NCI-H1694 (cell line): ENCODE measurements around the gene ID1.
"Not testable (repeated sequence)": the region's sequence is repeated elsewhere in the genome, so short reads cannot be mapped to it uniquely, and the experiment has no call there.

Experiments
- DNase-seq: peaks from one replicate; lab custom pipeline; 2025; lab: John Stamatoyannopoulos, UW

The ID1 gene

DNA sequence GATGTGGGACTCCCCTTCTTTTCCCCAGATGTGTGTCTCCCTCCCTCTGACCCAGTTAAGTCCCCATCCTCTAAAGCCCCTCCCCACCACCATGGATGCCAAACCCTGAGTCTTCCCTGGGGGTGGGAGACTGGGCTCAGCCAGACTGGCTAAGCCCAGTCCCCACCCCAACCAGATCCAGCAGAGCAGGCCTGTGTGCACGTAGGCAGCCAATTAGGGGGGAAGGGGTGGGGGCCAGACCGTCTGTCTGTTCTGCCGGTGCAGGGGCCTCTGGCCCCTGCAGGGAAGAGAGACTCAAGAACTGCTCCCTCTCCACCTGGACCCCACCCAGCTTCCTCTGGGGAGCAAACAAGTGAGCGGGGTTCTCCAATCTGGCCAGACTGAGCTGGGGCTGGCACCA lies 33.2 kb downstream of the ID1 start:
- peak; percentile 24 for DNase-seq

DNA sequence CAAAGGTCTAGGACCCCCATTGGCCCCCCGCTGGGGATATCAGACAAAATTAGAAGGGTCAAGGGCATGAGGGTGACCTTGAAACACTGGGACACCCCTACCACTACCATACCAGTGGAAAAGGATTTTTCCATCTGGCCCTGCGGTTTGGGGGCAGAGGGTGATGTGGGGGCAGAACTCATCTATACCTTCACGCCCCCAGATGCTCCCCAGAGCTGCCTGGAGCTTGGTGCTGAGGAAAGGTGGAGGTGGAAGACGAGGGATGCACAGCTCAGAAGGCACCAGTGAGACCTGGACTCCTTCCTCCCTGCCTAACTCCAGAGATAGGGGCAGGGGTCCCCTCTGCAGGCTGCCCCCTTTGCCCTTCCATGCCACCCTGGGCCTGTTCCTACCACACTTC lies 33.7 kb downstream of the ID1 start:
- no peak for DNase-seq

DNA sequence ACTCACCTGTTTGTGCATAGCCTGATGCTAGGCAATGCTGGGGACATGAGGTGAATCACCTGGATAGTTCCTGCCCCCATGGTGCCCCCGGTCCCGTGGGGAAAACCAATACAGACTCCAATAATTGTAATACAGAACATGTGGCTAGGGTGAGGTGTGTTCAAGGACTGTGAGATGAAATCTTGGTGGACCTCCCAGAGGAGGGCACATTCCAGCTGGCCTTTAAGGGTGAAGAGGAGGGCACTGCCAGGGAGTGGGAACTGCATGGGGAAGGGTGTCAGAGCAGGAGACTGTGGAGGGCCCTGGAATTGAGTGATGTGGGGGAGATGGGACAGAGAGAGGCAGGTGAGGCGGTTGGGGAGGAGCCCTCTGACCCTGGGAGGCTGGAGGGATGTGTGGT lies 35.2 kb downstream of the ID1 start:
- no peak for DNase-seq

DNA sequence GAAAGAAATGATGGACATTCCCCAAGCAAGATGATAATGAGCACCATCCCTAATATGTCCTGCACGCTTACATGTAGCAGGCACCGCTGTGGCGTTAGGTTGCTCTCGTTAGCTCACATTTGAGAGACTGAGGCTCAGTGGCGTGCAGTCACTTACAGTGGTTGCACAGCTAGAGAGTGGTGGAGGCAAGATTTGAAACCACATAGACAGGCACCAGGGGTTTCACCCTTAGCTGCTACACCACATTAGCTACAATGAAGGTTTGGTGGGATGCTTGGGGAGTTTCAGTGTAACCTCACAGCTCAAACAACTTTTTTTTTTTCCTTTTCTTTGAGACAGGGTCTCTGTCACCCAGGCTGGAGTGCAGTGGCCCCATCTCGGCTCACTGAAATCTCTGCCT lies 36.3 kb downstream of the ID1 start:
- DNase-seq = no peak

DNA sequence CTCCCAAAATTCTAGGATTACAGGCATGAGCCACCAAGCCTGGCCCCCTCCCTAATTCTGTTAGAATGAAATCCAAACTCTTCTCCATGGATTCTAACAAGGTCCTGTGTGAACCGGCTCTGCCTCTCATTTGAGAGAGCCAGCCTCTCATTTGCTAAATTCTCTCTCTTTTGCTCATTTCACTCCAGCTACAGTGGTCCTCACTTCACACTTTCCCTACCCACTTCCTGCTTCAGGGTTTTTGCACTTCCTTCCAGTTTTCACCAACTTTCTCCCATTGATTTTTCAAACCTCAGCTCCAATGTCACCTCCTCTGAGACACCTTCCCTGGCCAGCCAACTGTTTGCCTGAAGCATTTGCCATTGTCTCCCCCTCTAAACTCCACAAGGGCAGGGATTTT lies 37.7 kb downstream of the ID1 start:
- DNase-seq = no peak

DNA sequence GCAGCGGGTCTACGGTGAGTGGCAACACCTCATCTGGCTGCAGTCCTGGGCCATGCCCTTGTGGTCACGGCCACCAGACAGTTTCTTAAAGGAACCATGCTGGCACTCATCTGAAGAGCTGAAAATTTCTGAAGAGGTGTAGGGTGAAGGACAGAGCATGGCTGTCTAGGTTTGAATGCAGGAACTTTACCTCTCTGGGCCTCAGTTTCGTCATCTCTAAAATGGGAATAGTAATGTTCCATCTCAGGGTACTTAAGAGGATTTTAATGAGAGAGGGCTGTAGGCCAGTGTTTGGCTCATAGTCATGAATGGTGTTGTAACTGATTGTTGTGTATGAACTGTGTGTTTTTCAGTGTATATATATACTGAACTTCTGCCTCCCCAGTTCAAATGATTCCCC lies 38.4 kb downstream of the ID1 start:
- DNase-seq = no peak

DNA sequence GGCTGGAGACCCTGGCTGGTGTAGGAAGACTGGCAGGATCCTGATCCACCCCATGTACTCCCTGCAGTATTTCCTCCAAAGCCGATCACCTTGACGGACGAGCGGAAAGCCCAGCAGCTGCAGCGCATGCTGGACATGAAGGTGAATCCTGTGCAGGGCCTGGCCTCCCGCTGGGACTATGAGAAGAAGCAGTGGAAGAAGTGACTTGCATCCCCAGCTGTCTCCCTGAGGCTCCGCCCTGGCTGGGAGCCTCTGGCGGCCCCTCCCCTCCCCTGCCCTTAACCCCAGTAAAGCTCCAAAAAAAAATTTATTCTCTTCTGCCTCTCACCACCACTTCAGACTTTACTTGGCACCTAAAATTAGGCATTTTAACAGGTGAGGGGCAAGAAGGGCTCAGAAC lies 39.6 kb downstream of the ID1 start:
- DNase-seq = no peak

DNA sequence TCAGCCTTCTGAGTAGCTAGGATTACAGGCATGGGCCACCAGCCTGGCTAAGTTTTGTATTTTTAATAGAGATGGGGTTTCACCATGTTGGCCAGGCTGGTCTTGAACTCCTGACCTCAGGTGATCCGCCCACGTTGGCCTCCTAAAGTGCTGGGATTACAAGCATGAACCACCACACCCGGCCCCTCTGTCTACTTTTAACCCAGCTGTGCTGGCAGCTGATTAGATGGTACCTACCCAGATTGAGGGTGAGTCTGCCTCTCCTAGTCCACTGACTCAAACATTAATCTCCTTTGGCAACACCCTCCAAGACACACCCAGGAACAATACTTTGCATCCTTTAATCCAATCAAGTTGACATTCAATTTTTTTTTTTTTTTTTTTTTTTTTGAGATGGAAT lies 43.0 kb downstream of the ID1 start:
- not testable (repeated sequence) for DNase-seq

DNA sequence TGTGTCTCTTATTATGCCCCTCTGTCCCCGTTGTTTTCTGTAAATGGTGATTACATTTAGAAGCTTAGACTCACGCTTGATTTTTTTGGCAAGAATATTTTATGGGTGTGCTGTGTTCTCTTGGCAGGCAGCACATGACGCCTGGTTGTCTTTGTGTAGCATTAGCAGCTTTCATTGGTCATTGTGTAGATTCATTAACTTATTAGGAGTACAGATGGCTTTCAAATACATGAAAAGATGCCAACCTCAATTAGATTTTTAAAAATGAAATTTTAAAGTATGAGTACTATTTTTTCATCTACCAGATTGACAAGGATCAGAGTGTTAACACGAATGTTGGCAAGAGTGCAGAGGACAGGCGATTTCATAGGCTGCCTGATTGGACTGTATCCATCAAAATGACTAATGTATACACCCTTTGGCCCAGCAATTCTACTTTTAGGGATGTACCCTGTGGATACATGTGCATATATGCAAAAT lies 47.9 kb downstream of the ID1 start:
- peak; percentile 96 for DNase-seq

DNA sequence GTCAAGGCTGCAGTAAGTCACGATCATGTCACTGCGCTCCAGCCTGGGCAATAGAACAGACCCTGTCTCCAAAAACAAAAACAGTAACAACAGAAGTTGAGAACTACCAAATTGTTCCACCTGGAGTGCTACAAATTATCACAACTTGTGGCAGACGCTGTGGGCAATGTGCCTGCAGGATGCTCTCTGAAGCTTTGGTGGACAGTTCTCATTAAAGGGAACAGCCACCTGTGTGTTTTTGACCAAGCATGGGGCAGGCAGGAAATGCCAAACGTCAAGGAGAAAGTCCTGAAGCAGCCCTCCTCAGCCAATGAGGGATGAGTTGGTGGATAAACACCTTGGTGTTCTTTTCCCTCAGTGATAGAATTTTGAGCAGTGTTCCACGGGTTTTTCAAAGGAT lies 48.5 kb downstream of the ID1 start:
- DNase-seq = peak; percentile 32

DNA sequence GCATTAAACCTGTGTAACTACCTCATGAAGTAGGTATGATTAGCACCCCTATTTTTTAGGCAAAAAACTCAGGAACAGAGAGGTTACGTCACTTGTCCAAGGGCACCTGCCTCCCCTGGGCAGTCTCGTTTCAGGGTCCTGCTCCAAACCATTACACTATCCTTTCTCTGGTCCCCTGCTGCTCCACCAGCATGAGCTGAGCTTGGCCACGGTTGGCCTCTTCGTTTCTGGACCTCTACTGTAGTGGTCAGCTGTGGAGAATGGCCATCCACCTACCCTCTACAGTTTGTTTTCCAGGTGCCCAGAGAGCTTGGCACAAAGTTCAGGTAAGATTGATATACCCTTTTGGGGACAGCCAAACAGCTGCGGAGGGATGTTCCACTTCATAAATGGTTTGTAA lies 49.4 kb downstream of the ID1 start:
- DNase-seq = no peak
